HG03159 (cell line): ENCODE data around the gene FXYD1.

Experiments used
- ATAC-seq: cut with Tn5 transposase; IDR thresholded peaks from one replicate; pipeline ENCODE4 v1.9.1; 2021; ENCODE audit warnings: mild to moderate bottlenecking, moderate library complexity; ENCODE audit not compliant: unreplicated experiment

The FXYD1 gene

GRCh38 chr19:35106898-35107541, 31.6 kb upstream of the FXYD1 start:
- no peak for ATAC-seq

GRCh38 chr19:35107545-35107944, 31.1 kb upstream of the FXYD1 start:
- no peak for ATAC-seq

- no peak for ATAC-seq
Measured at GRCh38 chr19:35108730-35109129, 29.9 kb upstream of the FXYD1 start.

- no peak for ATAC-seq
Measured at GRCh38 chr19:35109395-35110112, 29.1 kb upstream of the FXYD1 start.

GRCh38 chr19:35110974-35111373, 27.6 kb upstream of the FXYD1 start:
- ATAC-seq = no peak

GRCh38 chr19:35112995-35113688, 25.5 kb upstream of the FXYD1 start:
- no peak for ATAC-seq

- ATAC-seq = no peak
Measured at GRCh38 chr19:35114353-35115176, 24.1 kb upstream of the FXYD1 start.

GRCh38 chr19:35115177-35115951, 23.3 kb upstream of the FXYD1 start, which contains the start of gene FXYD3:
Gene FXYD3, plus strand, starts transcription at chr19:35115823. Its CDS starts 3,554 bp downstream, at chr19:35119377.
- no peak for ATAC-seq

GRCh38 chr19:35116072-35116801, 22.4 kb upstream of the FXYD1 start:
- ATAC-seq = no peak

GRCh38 chr19:35117116-35117515, 21.5 kb upstream of the FXYD1 start:
- ATAC-seq = no peak

GRCh38 chr19:35117799-35118198, 20.8 kb upstream of the FXYD1 start:
- no peak for ATAC-seq

GRCh38 chr19:35118268-35119020, 20.2 kb upstream of the FXYD1 start:
- no peak for ATAC-seq

GRCh38 chr19:35119091-35119490, 19.5 kb upstream of the FXYD1 start:
- ATAC-seq = no peak

GRCh38 chr19:35119578-35120155, 19.0 kb upstream of the FXYD1 start:
- ATAC-seq = no peak

- no peak for ATAC-seq
Measured at GRCh38 chr19:35120492-35120891, 18.1 kb upstream of the FXYD1 start.

- ATAC-seq = no peak
Measured at GRCh38 chr19:35120898-35121297, 17.7 kb upstream of the FXYD1 start.

GRCh38 chr19:35122687-35123551, 15.7 kb upstream of the FXYD1 start:
- ATAC-seq = no peak

- ATAC-seq = no peak
Measured at GRCh38 chr19:35123573-35123972, 15.1 kb upstream of the FXYD1 start.
